ENCODE data around the gene OGG1.

Gene OGG1

GRCh38 chr3:9767418-9767817, 17.7 kb downstream of the OGG1 start:
- no peak for TF ChIP-seq SIN3A (IDR thresholded peaks at IDR 0.05; ENCODE audit: borderline replicate concordance, insufficient read depth, low read length)
- TF ChIP-seq, protein P1, sequence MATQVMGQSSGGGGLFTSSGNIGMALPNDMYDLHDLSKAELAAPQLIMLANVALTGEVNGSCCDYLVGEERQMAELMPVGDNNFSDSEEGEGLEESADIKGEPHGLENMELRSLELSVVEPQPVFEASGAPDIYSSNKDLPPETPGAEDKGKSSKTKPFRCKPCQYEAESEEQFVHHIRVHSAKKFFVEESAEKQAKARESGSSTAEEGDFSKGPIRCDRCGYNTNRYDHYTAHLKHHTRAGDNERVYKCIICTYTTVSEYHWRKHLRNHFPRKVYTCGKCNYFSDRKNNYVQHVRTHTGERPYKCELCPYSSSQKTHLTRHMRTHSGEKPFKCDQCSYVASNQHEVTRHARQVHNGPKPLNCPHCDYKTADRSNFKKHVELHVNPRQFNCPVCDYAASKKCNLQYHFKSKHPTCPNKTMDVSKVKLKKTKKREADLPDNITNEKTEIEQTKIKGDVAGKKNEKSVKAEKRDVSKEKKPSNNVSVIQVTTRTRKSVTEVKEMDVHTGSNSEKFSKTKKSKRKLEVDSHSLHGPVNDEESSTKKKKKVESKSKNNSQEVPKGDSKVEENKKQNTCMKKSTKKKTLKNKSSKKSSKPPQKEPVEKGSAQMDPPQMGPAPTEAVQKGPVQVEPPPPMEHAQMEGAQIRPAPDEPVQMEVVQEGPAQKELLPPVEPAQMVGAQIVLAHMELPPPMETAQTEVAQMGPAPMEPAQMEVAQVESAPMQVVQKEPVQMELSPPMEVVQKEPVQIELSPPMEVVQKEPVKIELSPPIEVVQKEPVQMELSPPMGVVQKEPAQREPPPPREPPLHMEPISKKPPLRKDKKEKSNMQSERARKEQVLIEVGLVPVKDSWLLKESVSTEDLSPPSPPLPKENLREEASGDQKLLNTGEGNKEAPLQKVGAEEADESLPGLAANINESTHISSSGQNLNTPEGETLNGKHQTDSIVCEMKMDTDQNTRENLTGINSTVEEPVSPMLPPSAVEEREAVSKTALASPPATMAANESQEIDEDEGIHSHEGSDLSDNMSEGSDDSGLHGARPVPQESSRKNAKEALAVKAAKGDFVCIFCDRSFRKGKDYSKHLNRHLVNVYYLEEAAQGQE (IDR thresholded peaks at IDR 0.05; ENCODE audit: insufficient read depth in 1 of 2, low read depth in 2 of 2, low read length in 2 of 2): no peak
- no peak for TF ChIP-seq FOXP2 (optimal IDR thresholded peaks at IDR 0.05; ENCODE audit: borderline replicate concordance, extremely low read depth, extremely low read length, insufficient read depth)
- TF ChIP-seq TAF1 (IDR thresholded peaks at IDR 0.05; ENCODE audit: borderline replicate concordance, insufficient read depth, low read length): no peak
- no peak for TF ChIP-seq POLR2AphosphoS5 (IDR thresholded peaks at IDR 0.05; ENCODE audit: low read depth, low read length)

GRCh38 chr3:9768141-9768775, 18.5 kb downstream of the OGG1 start:
- no peak for TF ChIP-seq SIN3A (IDR thresholded peaks at IDR 0.05; ENCODE audit: borderline replicate concordance, insufficient read depth, low read length)
- TF ChIP-seq FOXP2 (optimal IDR thresholded peaks at IDR 0.05; ENCODE audit: borderline replicate concordance, extremely low read depth, extremely low read length, insufficient read depth): no peak
- TF ChIP-seq, protein P1 (IDR thresholded peaks at IDR 0.05; ENCODE audit: insufficient read depth in 1 of 2, low read depth in 2 of 2, low read length in 2 of 2): no peak
- TF ChIP-seq POLR2AphosphoS5 (IDR thresholded peaks at IDR 0.05; ENCODE audit: low read depth, low read length): no peak
- no peak for TF ChIP-seq TAF1 (IDR thresholded peaks at IDR 0.05; ENCODE audit: borderline replicate concordance, insufficient read depth, low read length)

DNA sequence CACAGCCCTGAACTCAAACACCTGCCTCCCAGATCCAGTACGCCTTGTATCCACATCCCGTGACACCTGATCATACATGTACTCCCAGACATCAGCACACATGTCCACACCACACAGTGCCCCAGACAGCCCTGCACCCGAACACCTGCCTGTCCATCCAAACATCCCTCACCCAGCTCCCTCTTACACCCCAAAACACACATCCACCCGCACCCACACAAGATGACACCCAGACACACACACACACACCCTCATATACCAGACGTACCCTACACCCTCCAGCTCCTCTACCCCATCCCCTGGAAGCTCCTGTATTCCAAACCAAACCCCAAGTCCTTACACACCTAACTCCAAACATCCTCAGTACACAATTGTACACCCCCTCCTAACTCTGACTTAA, 19.3 kb downstream of the OGG1 start:
- no peak for TF ChIP-seq FOXP2 (optimal IDR thresholded peaks at IDR 0.05; ENCODE audit: borderline replicate concordance, extremely low read depth, extremely low read length, insufficient read depth)
- no peak for TF ChIP-seq SIN3A (IDR thresholded peaks at IDR 0.05; ENCODE audit: borderline replicate concordance, insufficient read depth, low read length)
- TF ChIP-seq POLR2AphosphoS5 (IDR thresholded peaks at IDR 0.05; ENCODE audit: low read depth, low read length): no peak
- no peak for TF ChIP-seq TAF1 (IDR thresholded peaks at IDR 0.05; ENCODE audit: borderline replicate concordance, insufficient read depth, low read length)
- TF ChIP-seq, protein P1 (IDR thresholded peaks at IDR 0.05; ENCODE audit: insufficient read depth in 1 of 2, low read depth in 2 of 2, low read length in 2 of 2): no peak

DNA sequence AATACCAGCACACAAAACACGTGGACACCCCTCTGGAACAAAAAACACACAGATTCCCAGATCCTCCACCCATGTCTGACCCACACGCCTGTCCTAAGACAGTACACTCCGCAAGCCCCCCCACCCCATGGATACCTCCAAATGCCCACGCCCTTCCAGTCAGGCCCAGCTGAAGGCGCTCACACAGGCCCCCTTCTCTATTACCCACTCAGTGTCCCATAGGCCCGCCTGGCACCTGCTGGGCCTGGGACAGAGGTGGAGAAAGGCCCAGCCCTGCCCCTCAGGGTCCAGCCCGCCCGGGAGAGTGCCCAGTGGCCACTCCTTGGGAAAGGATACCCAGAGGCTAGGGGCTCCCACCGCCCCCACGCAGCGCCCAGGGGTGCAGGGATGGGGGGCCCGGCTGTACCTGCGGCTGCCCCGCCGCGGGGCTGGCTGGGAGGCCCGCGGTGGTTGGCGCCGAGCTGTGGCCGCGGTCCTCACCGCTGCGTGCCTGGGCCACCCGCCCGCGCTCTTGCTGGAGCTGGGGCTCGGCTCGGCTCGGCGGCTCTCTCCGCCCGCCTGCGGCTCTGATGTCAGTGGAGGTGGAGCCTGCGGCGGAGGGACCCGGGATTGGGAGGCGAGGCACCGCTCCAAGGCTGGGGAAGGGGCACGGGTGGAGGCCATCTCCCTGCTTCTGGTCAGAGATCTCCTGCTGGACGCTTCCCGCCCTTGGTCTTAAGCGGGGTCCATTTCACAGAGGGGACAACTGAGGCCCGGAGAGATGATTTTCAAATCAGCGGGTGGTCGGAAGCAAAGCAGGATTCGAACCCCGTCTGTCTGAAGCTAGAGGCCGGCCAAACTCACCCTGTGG, 19.9 kb downstream of the OGG1 start, which contains the start of gene CAMK1:
Gene CAMK1 (minus strand): TSS at position 522 of the 850 bp plus-strand sequence. CDS start 2,198 bp downstream, outside the sequence.
- TF ChIP-seq FOXP2 (optimal IDR thresholded peaks at IDR 0.05; ENCODE audit: borderline replicate concordance, extremely low read depth, extremely low read length, insufficient read depth): peak; percentile 22
- no peak for TF ChIP-seq TAF1 (IDR thresholded peaks at IDR 0.05; ENCODE audit: borderline replicate concordance, insufficient read depth, low read length)

GRCh38 chr3:9770276-9770812, 20.6 kb downstream of the OGG1 start:
- TF ChIP-seq FOXP2 (optimal IDR thresholded peaks at IDR 0.05; ENCODE audit: borderline replicate concordance, extremely low read depth, extremely low read length, insufficient read depth) (no peak), POLR2AphosphoS5 (IDR thresholded peaks at IDR 0.05; ENCODE audit: low read depth, low read length) (no peak), SIN3A (IDR thresholded peaks at IDR 0.05; ENCODE audit: borderline replicate concordance, insufficient read depth, low read length) (no peak), TAF1 (IDR thresholded peaks at IDR 0.05; ENCODE audit: borderline replicate concordance, insufficient read depth, low read length) (no peak)
- TF ChIP-seq, protein P1 (IDR thresholded peaks at IDR 0.05; ENCODE audit: insufficient read depth in 1 of 2, low read depth in 2 of 2, low read length in 2 of 2): no peak
